ENCODE measurements around the gene DPYSL5. TPM values are rescaled to one million over a fixed set of nuclear protein-coding genes. Genes with fewer than 3 reads are reported as not detected.
"Not testable (repeated sequence)": the region's sequence is repeated elsewhere in the genome, so short reads cannot be mapped to it uniquely, and the experiment has no call there.

Gene DPYSL5
- total RNA-seq, 6 donors from 2014 or later, result not detected

- 47 to 73% methylated on average over 5 of the region's 5 CpGs for WGBS, 2 donors
Observed at GRCh38 chr2:26917135-26917836, 69.4 kb downstream of the DPYSL5 start.

GRCh38 chr2:26921323-26921722 is 73.4 kb downstream of the DPYSL5 start:
- WGBS, 2 donors, result 86 to 90% methylated on average over 5 of the region's 5 CpGs

More at GRCh38 chr2:26917135-26917836, 69.4 kb downstream of the DPYSL5 start:
- no peaks in the 10 kb centered on the region for H3K4me1 ChIP-seq
- no peak for ATAC-seq (ENCODE audit: low FRiP score in 2 of 2)
- H3K9me3 ChIP-seq, result no peaks in the 10 kb centered on the region
- no peak overlapping the region for H3K4me3 ChIP-seq
- no peaks in the 10 kb centered on the region for H3K36me3 ChIP-seq
- DNase-seq, result peak in 1 of 2 donors; percentile 2
- H3K27me3 ChIP-seq, result no peaks in the 10 kb centered on the region
- TF ChIP-seq EP300 (IDR thresholded peaks at IDR 0.05), result no peak
- no peak for TF ChIP-seq CTCF (IDR thresholded peaks at IDR 0.05)
- no peak for TF ChIP-seq POLR2A (IDR thresholded peaks at IDR 0.05)
- no peak for TF ChIP-seq POLR2AphosphoS5 (IDR thresholded peaks at IDR 0.05)
- no peak overlapping the region for H3K27ac ChIP-seq

GRCh38 chr2:26922405-26923188 is 74.7 kb downstream of the DPYSL5 start:
- DNase-seq, result no peak
- H3K4me3 ChIP-seq, result no peak overlapping the region
- H3K9me3 ChIP-seq, result no peaks in the 10 kb centered on the region
- no peak overlapping the region for H3K27ac ChIP-seq
- no peaks in the 10 kb centered on the region for H3K36me3 ChIP-seq
- TF ChIP-seq POLR2AphosphoS5 (IDR thresholded peaks at IDR 0.05), result no peak
- TF ChIP-seq CTCF (IDR thresholded peaks at IDR 0.05), result peak in 4 of 6 experiments; percentile 13 to 32 (median 20)
- H3K4me1 ChIP-seq, result no peaks in the 10 kb centered on the region
- 10 to 11% methylated on average over 8 of the region's 8 CpGs for WGBS, 2 donors
- H3K27me3 ChIP-seq, result no peaks in the 10 kb centered on the region
- peak in 1 of 2 donors; percentile 74 for ATAC-seq (ENCODE audit: low FRiP score in 2 of 2)

More at GRCh38 chr2:26921323-26921722, 73.4 kb downstream of the DPYSL5 start:
- Histone ChIP-seq H3K9me3 (no peaks in the 10 kb centered on the region), H3K27me3 (no peaks in the 10 kb centered on the region), H3K36me3 (no peaks in the 10 kb centered on the region), H3K4me3 (no peak overlapping the region), H3K27ac (no peak overlapping the region), H3K4me1 (no peaks in the 10 kb centered on the region)
- TF ChIP-seq CTCF (IDR thresholded peaks at IDR 0.05) (no peak), POLR2A (IDR thresholded peaks at IDR 0.05) (no peak)
- DNase-seq (no peak), ATAC-seq (ENCODE audit: low FRiP score in 2 of 2) (no peak)

- H3K36me3 ChIP-seq; H3K4me1 ChIP-seq; H3K9me3 ChIP-seq; DNase-seq; H3K27me3 ChIP-seq; ATAC-seq (ENCODE audit: low FRiP score in 2 of 2); H3K4me3 ChIP-seq; H3K27ac ChIP-seq: not testable (repeated sequence)
- 80 to 95% methylated on average over 1 of the region's 1 CpG for WGBS, 2 donors
Observed at GRCh38 chr2:26923189-26923466, 75.2 kb downstream of the DPYSL5 start.

- no peak overlapping the region for H3K27ac ChIP-seq
- no peaks in the 10 kb centered on the region for H3K27me3 ChIP-seq
- WGBS, 2 donors, result 85 to 93% methylated on average over 13 to 14 of the region's 14 CpGs
- no peak for ATAC-seq (ENCODE audit: low FRiP score in 2 of 2)
- no peak for DNase-seq
- H3K36me3 ChIP-seq, result no peaks in the 10 kb centered on the region
- H3K4me3 ChIP-seq, result no peak overlapping the region
- no peak for TF ChIP-seq CTCF (IDR thresholded peaks at IDR 0.05)
- no peak for TF ChIP-seq POLR2AphosphoS5 (IDR thresholded peaks at IDR 0.05)
- no peak for TF ChIP-seq POLR2A (IDR thresholded peaks at IDR 0.05)
- no peak for TF ChIP-seq EP300 (IDR thresholded peaks at IDR 0.05)
- no peaks in the 10 kb centered on the region for H3K9me3 ChIP-seq
- H3K4me1 ChIP-seq, result no peaks in the 10 kb centered on the region
Observed at GRCh38 chr2:26924731-26925099, 76.8 kb downstream of the DPYSL5 start.
